ENCODE measurements around the gene PDAP1.

PDAP1 gene

GRCh38 chr7:99373091-99374066, 35.0 kb downstream of the PDAP1 start:
- peak overlapping the region; percentile 94 for H3K9ac ChIP-seq (ENCODE audit: low read depth, low read length, poor library complexity, severe bottlenecking)
- no peaks in the 10 kb centered on the region for H3K9me2 ChIP-seq (replicated peaks; ENCODE audit: low read depth, low read length)
- peaks cover 4% of the 10 kb centered on the region; the same call in 1 of the 2 replicates for H3K36me3 ChIP-seq (ENCODE audit: insufficient read depth, low read length)
- peaks cover 37% of the 10 kb centered on the region for H3K79me2 ChIP-seq (ENCODE audit: insufficient read depth, low read length)
- H3K4me3 ChIP-seq (ENCODE audit: low read length, poor library complexity, severe bottlenecking), result peak overlapping the region; percentile 92
- H2AFZ ChIP-seq (ENCODE audit: low read length), result peak overlapping the region; percentile 99
- peaks cover 20% of the 10 kb centered on the region for H4K20me1 ChIP-seq (ENCODE audit: insufficient read depth, low read length, poor library complexity, severe bottlenecking)
- no peaks in the 10 kb centered on the region for H3K9me3 ChIP-seq (ENCODE audit: insufficient read depth, low read depth, low read length)
- H3K4me1 ChIP-seq (ENCODE audit: insufficient read depth, low read length, poor library complexity, severe bottlenecking), result peaks cover 7% of the 10 kb centered on the region
- H3K4me2 ChIP-seq (ENCODE audit: low read depth, low read length, poor library complexity, severe bottlenecking), result peak overlapping the region; percentile 64
- no peaks in the 10 kb centered on the region for H3F3A ChIP-seq (ENCODE audit: low read depth)
- H3K27me3 ChIP-seq (ENCODE audit: insufficient read depth, low read length, poor library complexity, severe bottlenecking), result no peaks in the 10 kb centered on the region
- TF ChIP-seq CTCF (conservative IDR thresholded peaks at IDR 0.05; ENCODE audit: low read length), result no peak

GRCh38 chr7:99372275-99373090, 35.9 kb downstream of the PDAP1 start:
- H3K36me3 ChIP-seq (ENCODE audit: insufficient read depth, low read length), result no peaks in the 10 kb centered on the region; the same call in 1 of the 2 replicates
- no peak for TF ChIP-seq CTCF (conservative IDR thresholded peaks at IDR 0.05; ENCODE audit: low read length)
- TF ChIP-seq EZH2phosphoT487 (IDR thresholded peaks at IDR 0.05; ENCODE audit: borderline replicate concordance), result no peak

GRCh38 chr7:99371376-99371920, 36.9 kb downstream of the PDAP1 start:
- H3K9me2 ChIP-seq (replicated peaks; ENCODE audit: low read depth, low read length), result no peaks in the 10 kb centered on the region
- H3K4me2 ChIP-seq (ENCODE audit: low read depth, low read length, poor library complexity, severe bottlenecking), result no peak overlapping the region
- TF ChIP-seq CTCF (conservative IDR thresholded peaks at IDR 0.05; ENCODE audit: low read length) (no peak), EZH2phosphoT487 (IDR thresholded peaks at IDR 0.05; ENCODE audit: borderline replicate concordance) (no peak)
- H3K36me3 ChIP-seq (ENCODE audit: insufficient read depth, low read length), result peaks cover 8% of the 10 kb centered on the region; the same call in 1 of the 2 replicates
- H3K27me3 ChIP-seq (ENCODE audit: insufficient read depth, low read length, poor library complexity, severe bottlenecking), result no peaks in the 10 kb centered on the region
- peaks cover 16% of the 10 kb centered on the region for H4K20me1 ChIP-seq (ENCODE audit: insufficient read depth, low read length, poor library complexity, severe bottlenecking)
- peaks cover 20% of the 10 kb centered on the region for H3K79me2 ChIP-seq (ENCODE audit: insufficient read depth, low read length)
- no peaks in the 10 kb centered on the region for H3K9me3 ChIP-seq (ENCODE audit: insufficient read depth, low read depth, low read length)
- no peak overlapping the region for H3K9ac ChIP-seq (ENCODE audit: low read depth, low read length, poor library complexity, severe bottlenecking)
- H3K4me1 ChIP-seq (ENCODE audit: insufficient read depth, low read length, poor library complexity, severe bottlenecking), result peaks cover 7% of the 10 kb centered on the region
- no peak overlapping the region for H3K4me3 ChIP-seq (ENCODE audit: low read length, poor library complexity, severe bottlenecking)
- no peaks in the 10 kb centered on the region for H3F3A ChIP-seq (ENCODE audit: low read depth)
- no peak overlapping the region for H2AFZ ChIP-seq (ENCODE audit: low read length)

More at GRCh38 chr7:99372275-99373090, 35.9 kb downstream of the PDAP1 start:
- no peak overlapping the region for H2AFZ ChIP-seq (ENCODE audit: low read length)
- H3F3A ChIP-seq (ENCODE audit: low read depth), result no peaks in the 10 kb centered on the region
- no peak overlapping the region for H3K4me3 ChIP-seq (ENCODE audit: low read length, poor library complexity, severe bottlenecking)
- peaks cover 7% of the 10 kb centered on the region for H3K4me1 ChIP-seq (ENCODE audit: insufficient read depth, low read length, poor library complexity, severe bottlenecking)
- no peaks in the 10 kb centered on the region for H3K9me2 ChIP-seq (replicated peaks; ENCODE audit: low read depth, low read length)
- H3K4me2 ChIP-seq (ENCODE audit: low read depth, low read length, poor library complexity, severe bottlenecking), result no peak overlapping the region
- H3K9ac ChIP-seq (ENCODE audit: low read depth, low read length, poor library complexity, severe bottlenecking), result no peak overlapping the region
- H3K27me3 ChIP-seq (ENCODE audit: insufficient read depth, low read length, poor library complexity, severe bottlenecking), result no peaks in the 10 kb centered on the region
- peaks cover 16% of the 10 kb centered on the region for H4K20me1 ChIP-seq (ENCODE audit: insufficient read depth, low read length, poor library complexity, severe bottlenecking)
- no peaks in the 10 kb centered on the region for H3K9me3 ChIP-seq (ENCODE audit: insufficient read depth, low read depth, low read length)
- H3K79me2 ChIP-seq (ENCODE audit: insufficient read depth, low read length), result peaks cover 29% of the 10 kb centered on the region

All from Loucy (cell line).